Hematopoietic multipotent progenitor cell treated with erythropoietin and hydrocortisone succinate and interleukin-3 and kit ligand, for 6 days (in vitro differentiated cells): ENCODE results near the gene CT47B1.
"Not testable (repeated sequence)": the region's sequence is repeated elsewhere in the genome, so short reads cannot be mapped to it uniquely, and the experiment has no call there.

Source experiments
- DNase-seq: peaks from one replicate; pipeline ENCODE4 v3.0.0-alpha.2; 2015

The CT47B1 gene

GRCh38 chrX:120875766-120876165 is at the start of gene CT47B1:
Gene CT47B1, minus strand, starts transcription at chrX:120875866. Its CDS starts 196 bp downstream, at chrX:120875670.
- DNase-seq: not testable (repeated sequence)

GRCh38 chrX:120874678-120875557 is 748 bp downstream of the CT47B1 start:
- DNase-seq: no peak

GRCh38 chrX:120857240-120857639 is 18.4 kb downstream of the CT47B1 start:
- no peak for DNase-seq

DNA sequence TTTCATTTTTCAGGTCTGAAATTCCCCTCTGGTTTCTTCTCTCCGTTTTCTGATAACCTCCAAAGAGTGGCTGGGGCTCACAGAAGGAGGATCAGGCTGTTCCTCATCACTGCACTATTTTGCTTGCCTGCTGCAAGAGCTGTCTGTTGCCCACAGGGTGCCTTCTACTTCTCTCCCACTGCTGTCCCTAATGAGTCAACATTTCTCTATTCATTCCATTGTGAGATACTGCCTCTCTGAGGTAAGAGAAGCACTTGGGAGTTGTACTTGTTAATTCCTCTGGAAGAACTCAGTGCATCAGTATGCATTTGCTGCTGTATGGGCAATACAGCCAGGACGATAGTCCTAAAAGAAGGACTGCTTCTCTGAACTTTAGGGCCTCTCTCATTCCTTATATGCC is 34.8 kb downstream of the CT47B1 start:
- no peak for DNase-seq

DNA sequence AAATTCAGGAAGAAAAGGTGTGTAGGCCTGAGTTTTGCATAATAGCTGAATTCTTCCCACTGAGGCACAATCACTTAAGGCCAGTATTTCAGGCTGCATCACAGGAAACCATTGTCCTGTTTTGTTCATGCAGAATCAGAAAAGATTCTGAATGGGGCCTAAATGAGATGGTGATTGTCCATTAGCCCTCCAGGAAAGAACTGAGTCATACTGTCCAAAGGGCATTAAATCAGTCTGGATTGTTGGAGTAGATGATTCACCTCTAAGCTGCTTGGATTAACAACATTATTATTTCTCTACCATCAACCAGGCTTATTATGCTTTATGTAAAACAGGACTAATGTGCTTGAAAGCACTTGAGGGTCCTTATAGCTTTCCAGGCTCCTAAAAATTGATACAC is 36.2 kb downstream of the CT47B1 start:
- DNase-seq: no peak

DNA sequence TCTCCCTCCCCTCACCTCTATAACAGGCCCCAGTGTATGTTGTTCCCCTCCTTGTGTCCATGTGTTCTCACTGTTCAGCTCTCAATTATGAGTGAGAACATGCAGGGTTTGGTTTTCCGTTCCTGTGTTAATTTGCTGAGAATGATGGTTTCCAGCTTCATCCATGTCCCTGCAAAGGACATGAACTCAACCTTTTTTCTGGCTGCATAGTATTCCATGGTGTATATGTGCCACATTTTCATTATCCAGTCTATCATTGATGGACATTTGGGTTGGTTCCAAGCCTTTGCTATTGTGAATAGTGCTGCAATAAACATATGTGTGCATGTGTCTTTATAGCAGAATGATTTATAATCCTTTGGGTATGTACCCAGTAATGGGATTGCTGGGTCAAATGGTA is 48.5 kb downstream of the CT47B1 start:
- DNase-seq: not testable (repeated sequence)

GRCh38 chrX:120825146-120825545 is 50.5 kb downstream of the CT47B1 start:
- DNase-seq: no peak

GRCh38 chrX:120824021-120824420 is 51.6 kb downstream of the CT47B1 start:
- no peak for DNase-seq

DNA sequence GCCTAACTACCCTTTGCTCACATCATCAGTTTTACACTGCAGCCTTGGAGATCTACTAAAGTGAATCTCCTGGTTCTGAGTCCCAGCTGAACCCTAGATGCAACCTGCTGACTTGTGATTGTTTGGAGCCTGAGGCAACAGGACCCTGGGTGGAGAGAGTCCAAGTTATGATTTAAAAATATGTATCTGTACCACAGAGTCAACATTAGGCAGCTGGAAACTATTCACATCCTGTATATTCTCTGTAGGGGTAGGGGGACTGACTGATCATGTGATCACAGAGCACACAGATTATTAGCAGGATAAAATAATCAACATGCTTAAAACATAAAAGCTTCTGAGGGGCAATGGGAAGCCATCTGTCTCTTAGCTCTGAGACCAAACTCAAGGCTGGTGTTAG is 52.1 kb downstream of the CT47B1 start:
- no peak for DNase-seq
